TTC549 (cell line): Measurements from ENCODE around the gene C1orf185.
A peak's percentile ranks its signal among the peaks of the same experiment; 100 is the strongest.
"Not testable (repeated sequence)": the region's sequence is repeated elsewhere in the genome, so short reads cannot be mapped to it uniquely, and the experiment has no call there.

Experiments
- FAIRE-seq: peaks from 2 replicates; lab custom pipeline; 2012; peaks lifted over from hg19 to GRCh38; lab: Jason Lieb, UNC

The C1orf185 gene

GRCh38 chr1:51101976-51102375 lies at the start of gene C1orf185:
C1orf185 (plus strand) TSS chr1:51102228; CDS start chr1:51102234, 6 bp downstream.
- no peak for FAIRE-seq

GRCh38 chr1:51058858-51059257 lies 43.2 kb upstream of the C1orf185 start:
- no peak for FAIRE-seq

- FAIRE-seq: no peak
Measured at GRCh38 chr1:51061231-51061918, 40.7 kb upstream of the C1orf185 start.

- FAIRE-seq: no peak
Measured at GRCh38 chr1:51063121-51063520, 38.9 kb upstream of the C1orf185 start.

- no peak for FAIRE-seq
Measured at GRCh38 chr1:51070011-51070410, 32.0 kb upstream of the C1orf185 start.

- FAIRE-seq: no peak
Measured at GRCh38 chr1:51070640-51071039, 31.4 kb upstream of the C1orf185 start.

- FAIRE-seq: no peak
Measured at GRCh38 chr1:51071291-51072042, 30.6 kb upstream of the C1orf185 start.

- no peak for FAIRE-seq
Measured at GRCh38 chr1:51072043-51072439, 30.0 kb upstream of the C1orf185 start.

GRCh38 chr1:51072651-51073050 lies 29.4 kb upstream of the C1orf185 start:
- no peak for FAIRE-seq

GRCh38 chr1:51073456-51073855 lies 28.6 kb upstream of the C1orf185 start:
- no peak for FAIRE-seq

GRCh38 chr1:51086496-51087271 lies 15.3 kb upstream of the C1orf185 start:
- no peak for FAIRE-seq

GRCh38 chr1:51088474-51088873 lies 13.6 kb upstream of the C1orf185 start:
- peak; percentile 26 for FAIRE-seq

GRCh38 chr1:51093581-51093980 lies 8.4 kb upstream of the C1orf185 start:
- FAIRE-seq: no peak

- no peak for FAIRE-seq
Measured at GRCh38 chr1:51097171-51097570, 4.9 kb upstream of the C1orf185 start.

GRCh38 chr1:51100264-51100880 lies 1.7 kb upstream of the C1orf185 start:
- FAIRE-seq: no peak

- no peak for FAIRE-seq
Measured at GRCh38 chr1:51114137-51114536, 12.1 kb downstream of the C1orf185 start.

GRCh38 chr1:51115714-51116404 lies 13.8 kb downstream of the C1orf185 start:
- no peak for FAIRE-seq

- no peak for FAIRE-seq
Measured at GRCh38 chr1:51119331-51119730, 17.3 kb downstream of the C1orf185 start.

- FAIRE-seq: no peak
Measured at GRCh38 chr1:51120629-51121028, 18.6 kb downstream of the C1orf185 start.

GRCh38 chr1:51127152-51127551 lies 25.1 kb downstream of the C1orf185 start:
- FAIRE-seq: not testable (repeated sequence)

GRCh38 chr1:51131185-51131584 lies 29.2 kb downstream of the C1orf185 start:
- no peak for FAIRE-seq

GRCh38 chr1:51133045-51133444 lies 31.0 kb downstream of the C1orf185 start:
- no peak for FAIRE-seq
